Activated naive CD4-positive, alpha-beta T cell treated with anti-CD3 and anti-CD28 coated beads for 36 hours (primary cell): ENCODE results near the gene NHP2. TPM values are rescaled to one million over a fixed set of nuclear protein-coding genes. Genes with fewer than 3 reads are reported as not detected.

Experiments
- CTCF ChIA-PET: fragments of 350-600 bp; sonication (Branson Sonifier 250); formaldehyde crosslinking; loops from one replicate; lab custom pipeline; 2021; ENCODE audit warnings: antibody characterized with exemption; lab: Charles Lee
- DNase-seq: peaks from one replicate; pipeline ENCODE4 v3.0.0-alpha.2; 2020
- H3K27ac Mint-ChIP-seq: one replicate; pipeline ENCODE4 v1.8.0; 2021; ENCODE audit warnings: mild to moderate bottlenecking, mixed read lengths
- H3K27me3 Mint-ChIP-seq: one replicate; pipeline ENCODE4 v1.8.0; 2021; ENCODE audit warnings: low read depth, mixed read lengths
- H3K36me3 Mint-ChIP-seq: one replicate; pipeline ENCODE4 v1.8.0; 2021; ENCODE audit warnings: low read depth, mixed read lengths
- H3K4me1 Mint-ChIP-seq: one replicate; pipeline ENCODE4 v1.8.0; 2021; ENCODE audit warnings: low read depth, mixed read lengths
- H3K4me3 Mint-ChIP-seq: one replicate; pipeline ENCODE4 v1.8.0; 2021; ENCODE audit warnings: mild to moderate bottlenecking, moderate library complexity, mixed read lengths
- H3K9me3 Mint-ChIP-seq: one replicate; pipeline ENCODE4 v1.8.0; 2021; ENCODE audit warnings: mixed read lengths
- intact Hi-C: fragments of 100-400 bp; cut with micrococcal nuclease; formaldehyde crosslinking; loops from one replicate; pipeline ENCODE4 v1.15.1; 2023
- total RNA-seq, 2 experiments: library from RNA; stranded (reverse); gene quantifications; one replicate each; pipeline ENCODE4 v1.2.3, GENCODE V29; 2021

The NHP2 gene
- total RNA-seq, 2 experiments from 2014 or later, result 289 to 298 TPM

GRCh38 chr5:178108966-178109365, 44.7 kb downstream of the NHP2 start:
- CTCF ChIA-PET, result no interaction called here
- Mint-ChIP-seq H3K4me1 (peaks cover 6% of the 10 kb centered on the region), H3K27me3 (no peaks in the 10 kb centered on the region), H3K27ac (no peak overlapping the region), H3K9me3 (no peaks in the 10 kb centered on the region), H3K4me3 (no peak overlapping the region), H3K36me3 (no peaks in the 10 kb centered on the region)
- intact Hi-C loops, result no loop called here
- DNase-seq, result no peak

GRCh38 chr5:178108446-178108845, 45.2 kb downstream of the NHP2 start:
- CTCF ChIA-PET, result interaction anchor here (1.4 to 2.8 kb wide), 2 partner anchors 12 to 32 kb away, joined by 7 to 8 read pairs; no protein-coding TSS in a partner anchor
- Mint-ChIP-seq H3K4me1 (peaks cover 6% of the 10 kb centered on the region), H3K36me3 (no peaks in the 10 kb centered on the region), H3K4me3 (no peak overlapping the region), H3K27me3 (no peaks in the 10 kb centered on the region), H3K27ac (no peak overlapping the region), H3K9me3 (no peaks in the 10 kb centered on the region)
- no peak for DNase-seq
- intact Hi-C loops, result no loop called here

- CTCF ChIA-PET, result interaction anchor here (1.4 to 2.8 kb wide), 2 partner anchors 13 to 32 kb away, joined by 7 to 8 read pairs; no protein-coding TSS in a partner anchor
- Mint-ChIP-seq H3K36me3 (no peaks in the 10 kb centered on the region), H3K9me3 (no peaks in the 10 kb centered on the region), H3K27me3 (no peaks in the 10 kb centered on the region), H3K4me3 (no peak overlapping the region), H3K27ac (no peak overlapping the region), H3K4me1 (peaks cover 4% of the 10 kb centered on the region)
- DNase-seq, result no peak
- intact Hi-C loops, result no loop called here
Measured at GRCh38 chr5:178107756-178108310, 45.9 kb downstream of the NHP2 start.

- Mint-ChIP-seq H3K36me3 (no peaks in the 10 kb centered on the region), H3K4me3 (no peak overlapping the region), H3K9me3 (no peaks in the 10 kb centered on the region), H3K4me1 (peaks cover 2% of the 10 kb centered on the region), H3K27ac (no peak overlapping the region), H3K27me3 (no peaks in the 10 kb centered on the region)
- CTCF ChIA-PET, result interaction anchor here (0.7 to 2.8 kb wide), 3 partner anchors 14 to 862 kb away, joined by 3 to 8 read pairs (median 7); no protein-coding TSS in a partner anchor
- intact Hi-C loops, result no loop called here
- no peak for DNase-seq
Measured at GRCh38 chr5:178106556-178107239, 47.0 kb downstream of the NHP2 start.

- CTCF ChIA-PET, result interaction anchor here (0.6 to 2.8 kb wide), 2 partner anchors 15 to 30 kb away, joined by 3 to 8 read pairs; no protein-coding TSS in a partner anchor
- H3K27me3 Mint-ChIP-seq, result no peaks in the 10 kb centered on the region
- H3K4me1 Mint-ChIP-seq, result peaks cover 2% of the 10 kb centered on the region
Measured at GRCh38 chr5:178106086-178106485, 47.6 kb downstream of the NHP2 start.

GRCh38 chr5:178104492-178104891, 49.2 kb downstream of the NHP2 start:
- no peak overlapping the region for H3K4me3 Mint-ChIP-seq
- intact Hi-C loops, result no loop called here
- H3K27me3 Mint-ChIP-seq, result no peaks in the 10 kb centered on the region
- no peaks in the 10 kb centered on the region for H3K36me3 Mint-ChIP-seq
- no peak for DNase-seq
- no peaks in the 10 kb centered on the region for H3K9me3 Mint-ChIP-seq
- peaks cover 2% of the 10 kb centered on the region for H3K4me1 Mint-ChIP-seq
- H3K27ac Mint-ChIP-seq, result no peak overlapping the region
- CTCF ChIA-PET, result interaction anchor here (1.1 kb wide), 1 partner anchor 17 kb away, joined by 4 read pairs; no protein-coding TSS in a partner anchor

More at GRCh38 chr5:178106086-178106485, 47.6 kb downstream of the NHP2 start:
- H3K9me3 Mint-ChIP-seq, result no peaks in the 10 kb centered on the region
- intact Hi-C loops, result no loop called here
- no peak overlapping the region for H3K27ac Mint-ChIP-seq
- DNase-seq, result no peak
- no peaks in the 10 kb centered on the region for H3K36me3 Mint-ChIP-seq
- H3K4me3 Mint-ChIP-seq, result no peak overlapping the region

- H3K27ac Mint-ChIP-seq, result no peak overlapping the region
- CTCF ChIA-PET, result interaction anchor here (1.1 kb wide), 1 partner anchor 17 kb away, joined by 4 read pairs; no protein-coding TSS in a partner anchor
- H3K27me3 Mint-ChIP-seq, result no peaks in the 10 kb centered on the region
- DNase-seq, result no peak
- no peaks in the 10 kb centered on the region for H3K9me3 Mint-ChIP-seq
- H3K4me3 Mint-ChIP-seq, result no peak overlapping the region
- H3K4me1 Mint-ChIP-seq, result peaks cover 2% of the 10 kb centered on the region
- H3K36me3 Mint-ChIP-seq, result no peaks in the 10 kb centered on the region
- intact Hi-C loops, result no loop called here
Measured at GRCh38 chr5:178103612-178104011, 50.1 kb downstream of the NHP2 start.

Other genes starting within 250 kb of the NHP2 start
- gene PROP1, start 157.6 kb downstream of the NHP2 start, total RNA-seq, result not detected
- gene N4BP3, start 40.4 kb downstream of the NHP2 start, total RNA-seq, result 1 to 10 TPM; 1.4 to 1.6 TPM
- 10 to 100 TPM; 26.0 to 26.7 TPM for gene RMND5B, start 22.9 kb downstream of the NHP2 start, total RNA-seq
- not detected for gene GMCL2, start 33.5 kb upstream of the NHP2 start, total RNA-seq
- gene HNRNPAB, start 50.6 kb upstream of the NHP2 start, total RNA-seq, result 100 to 1,000 TPM; 251 to 262 TPM
- 10 to 100 TPM; 50.9 to 51.2 TPM for gene PHYKPL, start 78.9 kb upstream of the NHP2 start, total RNA-seq